Heart right ventricle (tissue), 16 donors: ENCODE measurements around the gene PXT1. TPM values are rescaled to one million over a fixed set of nuclear protein-coding genes. Genes with fewer than 3 reads are reported as not detected.

Experiments
- ATAC-seq, 8 donors: fragments of 200-7000 bp; cut with Tn5 transposase; one replicate each; pipeline ENCODE4 v1.9.1; 2020; ENCODE audit warnings: mild to moderate bottlenecking in 8 of 8, moderate library complexity in 8 of 8, moderate number of reproducible peaks in 1 of 8
- DNase-seq, 2 donors: peaks; one replicate each; pipeline ENCODE4 v3.0.0-alpha.2; 2020
- H3K27ac ChIP-seq, 10 donors: fragments of 200-600 bp; sonication (generic) in 2 of 10; one replicate each; pipeline versions ENCODE4 v1.5.0 to v1.8.0; 2020 to 2022; ENCODE audit warnings: mild to moderate bottlenecking in 3 of 10
- H3K27me3 ChIP-seq, 7 donors: fragments of 200-600 bp; one replicate each; pipeline ENCODE4 v1.8.0; 2021 to 2022; ENCODE audit warnings: mild to moderate bottlenecking in 2 of 7
- H3K36me3 ChIP-seq, 9 donors: fragments of 200-600 bp; sonication (generic) in 1 of 9; one replicate each; pipeline versions ENCODE4 v1.5.0 to v1.8.0; 2020 to 2022; ENCODE audit warnings: mild to moderate bottlenecking in 2 of 9
- H3K4me1 ChIP-seq, 9 donors: fragments of 200-600 bp; sonication (generic) in 1 of 9; one replicate each; pipeline versions ENCODE4 v1.5.0 to v1.8.0; 2020 to 2022; ENCODE audit warnings: mild to moderate bottlenecking in 4 of 9
- H3K4me3 ChIP-seq, 10 donors: fragments of 200-600 bp; sonication (generic) in 2 of 10; one replicate each; pipeline versions ENCODE4 v1.5.0 to v1.8.0; 2020 to 2022; ENCODE audit warnings: mild to moderate bottlenecking in 7 of 10, moderate library complexity in 2 of 10
- H3K9me3 ChIP-seq, 11 donors: fragments of 200-600 bp in 10 of 11; sonication (generic) in 2 of 11; one replicate each; pipeline versions ENCODE4 v1.5.0 to v1.8.0; 2013 to 2022; ENCODE audit warnings: mild to moderate bottlenecking in 2 of 11, control low read depth in 1 of 11, moderate library complexity in 1 of 11
- WGBS, 2 donors: extraction: QIAGEN DNeasy Blood & Tissue Kit; methylation state at CpG; one replicate each; pipeline ENCODE4 v1.1.7; 2013; ENCODE audit warnings: inconsistent platforms in 1 of 2; 5-methylcytosine and 5-hydroxymethylcytosine counted together
- intact Hi-C, 10 donors: fragments of 100-400 bp; cut with DNase I; formaldehyde crosslinking; loops; one replicate each; pipeline versions ENCODE4 v1.11.1 to v1.14.2; 2022
- polyA plus RNA-seq, 2 donors: library from polyadenylated mRNA; stranded (reverse); fragments of 200-250 nt; gene quantifications; one replicate each; pipeline ENCODE4 v1.2.3, GENCODE V29; 2013
- total RNA-seq, 10 donors: library from RNA; stranded (reverse); fragmentation: NEBNext Ultra II Directional in 3 of 10; extraction: Animal tissue kit (Norgen Biotek cat#: 25700) in 3 of 10; gene quantifications; one replicate each; pipeline versions ENCODE4 v1.2.1 to v1.2.4, GENCODE V29; 2021 to 2023
- TF ChIP-seq, protein P1 (sequence below), 9 donors: fragments of 200-600 bp; sonication (generic) in 2 of 9; IDR thresholded peaks; one replicate each; pipeline versions ENCODE4 v1.5.0 to v1.8.0; 2021 to 2022; ENCODE audit warnings: antibody characterized with exemption in 9 of 9, mild to moderate bottlenecking in 5 of 9, moderate library complexity in 1 of 9
- donor health status: Arrhythmogenic right ventricular cardiomyopathy.
- donor health status: ischemic (EF 13 %, LVEDD 7.1; RV severe dilation, severe dysfunction).
- donor health status: healthy with polysubstance abuse.
- donor health status: DM: no; HTN: yes; CAD: no.
- donor health status: DM: no; HTN: no; CAD: no.
- donor health status: ischemic (EF 25% LVEDD 6.9; RV normal size, moderate dysfunction).
- donor health status: ischemic (EF 25% LVEDD 5.7; RV mildly dilated, moderate dysfunction).
- donor health status: healthy.
- donor health status: DM: yes; HTN: yes; CAD: no.
- donor health status: Ischemic cardiomyopathy.
- donor health status: ischemic (EF 35%, LVEDD 5.7; RV mildly dilated, moderate dysfunction).
- donor health status: nonischemic (EF 11% LVEDD 7.7; RV severe dilation, severe dysfunction).
- donor health status: DM: yes; HTN: yes; CAD: no.
- donor health status: PGD.
- donor health status: ischemic (EF 29% LVEDD 5.4; RV normal size, mild dysfunction).
- donor health status: nonischemic (EF 23%, LVEDD 6.1; RV moderate dilation, normal function).

PXT1 gene
- total and polyA plus RNA-seq, 12 donors: 0.15 to 0.34 (median 0.23) TPM; not detected in 5

DNA sequence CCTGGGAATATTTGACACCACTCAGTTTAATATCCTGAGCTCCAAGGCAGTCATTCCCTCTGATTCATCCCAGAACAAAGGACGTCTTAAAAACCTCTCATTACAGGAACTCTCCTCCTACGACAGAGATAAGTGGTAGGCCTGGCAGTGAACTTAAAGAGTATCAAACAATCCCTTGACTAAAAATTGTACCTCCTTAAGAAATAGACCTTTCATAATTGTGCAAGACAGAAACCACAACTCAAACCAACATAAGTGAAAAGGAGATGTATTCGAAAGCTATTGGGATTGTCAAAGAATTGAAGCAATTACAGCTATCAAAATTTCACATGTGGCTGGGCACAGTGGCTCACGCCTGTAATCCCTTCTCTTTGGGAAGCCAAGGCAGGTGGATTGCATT, 86.8 kb downstream of the PXT1 start:
- Histone ChIP-seq H3K4me3 (no peak overlapping the region), H3K27me3 (peaks cover 0 to 57% (median 17%) of the 10 kb centered on the region in 7 donors), H3K36me3 (no peaks in the 10 kb centered on the region), H3K9me3 (peaks cover 0 to 7% (median 0%) of the 10 kb centered on the region in 11 donors), H3K27ac (no peak overlapping the region), H3K4me1 (peaks cover 0 to 52% (median 30%) of the 10 kb centered on the region in 9 donors)
- intact Hi-C loops: loop anchor here in 5 of 10 donors (5.0 to 10.0 kb wide), 3 partner anchors 229 to 331 kb away; partner anchors contain the start of genes MAPK14 (in 2 of the 5) and SLC26A8 (in 2 of the 5)
- no peak for DNase-seq
- WGBS, 2 donors: 76 to 91% methylated on average over 4 of the region's 4 CpGs
- no peak for ATAC-seq
- TF ChIP-seq, protein P1, sequence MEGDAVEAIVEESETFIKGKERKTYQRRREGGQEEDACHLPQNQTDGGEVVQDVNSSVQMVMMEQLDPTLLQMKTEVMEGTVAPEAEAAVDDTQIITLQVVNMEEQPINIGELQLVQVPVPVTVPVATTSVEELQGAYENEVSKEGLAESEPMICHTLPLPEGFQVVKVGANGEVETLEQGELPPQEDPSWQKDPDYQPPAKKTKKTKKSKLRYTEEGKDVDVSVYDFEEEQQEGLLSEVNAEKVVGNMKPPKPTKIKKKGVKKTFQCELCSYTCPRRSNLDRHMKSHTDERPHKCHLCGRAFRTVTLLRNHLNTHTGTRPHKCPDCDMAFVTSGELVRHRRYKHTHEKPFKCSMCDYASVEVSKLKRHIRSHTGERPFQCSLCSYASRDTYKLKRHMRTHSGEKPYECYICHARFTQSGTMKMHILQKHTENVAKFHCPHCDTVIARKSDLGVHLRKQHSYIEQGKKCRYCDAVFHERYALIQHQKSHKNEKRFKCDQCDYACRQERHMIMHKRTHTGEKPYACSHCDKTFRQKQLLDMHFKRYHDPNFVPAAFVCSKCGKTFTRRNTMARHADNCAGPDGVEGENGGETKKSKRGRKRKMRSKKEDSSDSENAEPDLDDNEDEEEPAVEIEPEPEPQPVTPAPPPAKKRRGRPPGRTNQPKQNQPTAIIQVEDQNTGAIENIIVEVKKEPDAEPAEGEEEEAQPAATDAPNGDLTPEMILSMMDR (IDR thresholded peaks at IDR 0.05): no peak

- H3K36me3 ChIP-seq: no peaks in the 10 kb centered on the region
- H3K27me3 ChIP-seq: peaks cover 0 to 66% (median 20%) of the 10 kb centered on the region in 7 donors
- no peak for DNase-seq
- TF ChIP-seq, protein P1 (IDR thresholded peaks at IDR 0.05): no peak
- H3K9me3 ChIP-seq: peaks cover 0 to 7% (median 0%) of the 10 kb centered on the region in 11 donors
- 74 to 75% methylated on average over 4 of the region's 4 CpGs for whole genome bisulfite sequencing, 2 donors
- intact Hi-C loops: loop anchor here in 4 of 10 donors (10.0 kb wide), 2 partner anchors 229 to 329 kb away; partner anchors contain the start of genes MAPK14 (in 2 of the 4) and SLC26A8 (in 2 of the 4)
- ATAC-seq: no peak
- H3K27ac ChIP-seq: no peak overlapping the region
- H3K4me3 ChIP-seq: no peak overlapping the region
- H3K4me1 ChIP-seq: peaks cover 0 to 47% (median 25%) of the 10 kb centered on the region in 9 donors
These were observed 89.2 kb downstream of the PXT1 start for GRCh38 chr6:36353411-36353915.

DNA sequence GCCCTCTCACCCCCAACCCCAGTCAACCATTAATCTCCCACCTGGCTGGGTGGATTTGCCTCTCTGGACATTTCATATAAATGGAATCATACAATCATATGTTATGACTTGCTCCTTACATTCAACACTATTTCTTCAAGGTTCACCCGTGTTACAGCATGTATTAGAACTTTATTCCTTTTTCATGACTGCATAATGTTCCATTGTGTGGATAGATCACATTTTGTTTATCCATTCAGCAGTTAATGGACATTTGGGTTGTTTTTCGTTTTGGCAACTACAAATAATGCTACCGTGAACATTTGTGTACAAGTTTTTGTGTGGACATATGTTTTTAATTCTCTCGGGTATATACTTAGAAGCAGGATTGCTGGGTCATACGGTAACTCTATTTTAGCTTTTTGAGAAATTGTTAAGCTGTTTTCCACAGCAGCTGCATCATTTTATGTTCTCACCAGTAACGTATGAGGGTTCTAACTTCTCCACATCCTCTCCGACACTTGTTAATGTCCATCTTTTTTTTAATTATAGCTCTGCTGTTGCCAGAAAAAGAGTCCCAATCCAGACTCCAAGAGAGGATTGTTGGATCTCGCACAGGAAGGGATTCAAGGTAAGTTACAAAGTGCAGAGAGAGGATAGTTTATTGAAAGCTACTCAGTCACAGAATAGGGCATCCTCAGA, 90.0 kb downstream of the PXT1 start:
- H3K4me1 ChIP-seq: peaks cover 0 to 39% (median 19%) of the 10 kb centered on the region in 9 donors
- DNase-seq: no peak
- peaks cover 0 to 7% (median 0%) of the 10 kb centered on the region in 11 donors for H3K9me3 ChIP-seq
- TF ChIP-seq, protein P1 (IDR thresholded peaks at IDR 0.05): no peak
- no peaks in the 10 kb centered on the region for H3K36me3 ChIP-seq
- WGBS, 2 donors: 89 to 93% methylated on average over 8 of the region's 8 CpGs
- H3K27ac ChIP-seq: no peak overlapping the region
- H3K4me3 ChIP-seq: no peak overlapping the region
- H3K27me3 ChIP-seq: peaks cover 0 to 73% (median 28%) of the 10 kb centered on the region in 7 donors
- ATAC-seq: no peak
- intact Hi-C loops: loop anchor here in 4 of 10 donors (10.0 kb wide), 2 partner anchors 228 to 328 kb away; partner anchors contain the start of genes MAPK14 (in 2 of the 4) and SLC26A8 (in 2 of the 4)
